ENCODE data around the gene SPDYE3. TPM values are rescaled to one million over a fixed set of nuclear protein-coding genes. Genes with fewer than 3 reads are reported as not detected.
"Not testable (repeated sequence)": the region's sequence is repeated elsewhere in the genome, so short reads cannot be mapped to it uniquely, and the experiment has no call there.

Gene SPDYE3
- total RNA-seq, 4 donors from 2014 or later, result not detected

- H3K9me3 ChIP-seq; H3K4me1 ChIP-seq; H3K27me3 ChIP-seq; H3K4me3 ChIP-seq (replicated peaks in 1 of 3); H3K27ac ChIP-seq; intact Hi-C loops (cut with DNase I): not testable (repeated sequence)
- DNase-seq, result peak; percentile 74 to 82
- peaks cover 29 to 34% of the 10 kb centered on the region in 2 donors for H3K36me3 ChIP-seq
- WGBS, 2 donors, result 2 to 6% methylated on average over 3 of the region's 5 CpGs
- peak in 4 of 6 experiments; percentile 13 to 47 (median 37) for TF ChIP-seq CTCF (IDR thresholded peaks at IDR 0.05)
Measured at GRCh38 chr7:100345288-100345672, 37.8 kb downstream of the SPDYE3 start.

- Histone ChIP-seq H3K4me3 (replicated peaks in 1 of 3) (no peak overlapping the region), H3K36me3 (peaks cover 34 to 45% of the 10 kb centered on the region in 2 donors), H3K27ac (no peak overlapping the region), H3K9me3 (no peaks in the 10 kb centered on the region), H3K4me1 (peaks cover 0 to 4% of the 10 kb centered on the region in 2 donors), H3K27me3 (no peaks in the 10 kb centered on the region)
- intact Hi-C loops (cut with DNase I), result no loop called here
- TF ChIP-seq CTCF (IDR thresholded peaks at IDR 0.05) (no peak), POLR2A (IDR thresholded peaks at IDR 0.05) (no peak)
- DNase-seq, result no peak
Measured at GRCh38 chr7:100346921-100347320, 39.4 kb downstream of the SPDYE3 start.

GRCh38 chr7:100348805-100349204, 41.3 kb downstream of the SPDYE3 start:
- no peak for TF ChIP-seq CTCF (IDR thresholded peaks at IDR 0.05)
- no peak for TF ChIP-seq POLR2A (IDR thresholded peaks at IDR 0.05)
- Histone ChIP-seq H3K27ac (no peak overlapping the region), H3K27me3 (no peaks in the 10 kb centered on the region), H3K9me3 (no peaks in the 10 kb centered on the region), H3K4me1 (peaks cover 0 to 4% of the 10 kb centered on the region in 2 donors), H3K4me3 (replicated peaks in 1 of 3) (no peak overlapping the region), H3K36me3 (peaks cover 45 to 59% of the 10 kb centered on the region in 2 donors)
- DNase-seq, result no peak
- intact Hi-C loops (cut with DNase I), result no loop called here

GRCh38 chr7:100349757-100350156, 42.3 kb downstream of the SPDYE3 start:
- no peaks in the 10 kb centered on the region for H3K9me3 ChIP-seq
- DNase-seq, result no peak
- H3K27me3 ChIP-seq, result no peaks in the 10 kb centered on the region
- no peak overlapping the region for H3K27ac ChIP-seq
- 93% methylated on average over 6 of the region's 6 CpGs for WGBS, 2 donors
- H3K36me3 ChIP-seq, result peaks cover 54 to 67% of the 10 kb centered on the region in 2 donors
- TF ChIP-seq POLR2A (IDR thresholded peaks at IDR 0.05) (no peak), CTCF (IDR thresholded peaks at IDR 0.05) (no peak)
- H3K4me1 ChIP-seq, result peaks cover 0 to 1% of the 10 kb centered on the region in 2 donors
- intact Hi-C loops (cut with DNase I), result no loop called here
- no peak overlapping the region for H3K4me3 ChIP-seq (replicated peaks in 1 of 3)

- no peak for DNase-seq
- Histone ChIP-seq H3K27ac (no peak overlapping the region), H3K27me3 (no peaks in the 10 kb centered on the region), H3K4me3 (replicated peaks in 1 of 3) (no peak overlapping the region), H3K9me3 (no peaks in the 10 kb centered on the region), H3K36me3 (peaks cover 64 to 77% of the 10 kb centered on the region in 2 donors), H3K4me1 (no peaks in the 10 kb centered on the region)
- intact Hi-C loops (cut with DNase I), result no loop called here
- WGBS, 2 donors, result 77 to 84% methylated on average over 6 of the region's 6 CpGs
- TF ChIP-seq CTCF (IDR thresholded peaks at IDR 0.05) (no peak), POLR2A (IDR thresholded peaks at IDR 0.05) (no peak)
Measured at GRCh38 chr7:100351657-100352058, 44.2 kb downstream of the SPDYE3 start.

Data from thyroid gland (tissue), 4 donors.